ENCODE data around the gene SPTSSA.

DNA sequence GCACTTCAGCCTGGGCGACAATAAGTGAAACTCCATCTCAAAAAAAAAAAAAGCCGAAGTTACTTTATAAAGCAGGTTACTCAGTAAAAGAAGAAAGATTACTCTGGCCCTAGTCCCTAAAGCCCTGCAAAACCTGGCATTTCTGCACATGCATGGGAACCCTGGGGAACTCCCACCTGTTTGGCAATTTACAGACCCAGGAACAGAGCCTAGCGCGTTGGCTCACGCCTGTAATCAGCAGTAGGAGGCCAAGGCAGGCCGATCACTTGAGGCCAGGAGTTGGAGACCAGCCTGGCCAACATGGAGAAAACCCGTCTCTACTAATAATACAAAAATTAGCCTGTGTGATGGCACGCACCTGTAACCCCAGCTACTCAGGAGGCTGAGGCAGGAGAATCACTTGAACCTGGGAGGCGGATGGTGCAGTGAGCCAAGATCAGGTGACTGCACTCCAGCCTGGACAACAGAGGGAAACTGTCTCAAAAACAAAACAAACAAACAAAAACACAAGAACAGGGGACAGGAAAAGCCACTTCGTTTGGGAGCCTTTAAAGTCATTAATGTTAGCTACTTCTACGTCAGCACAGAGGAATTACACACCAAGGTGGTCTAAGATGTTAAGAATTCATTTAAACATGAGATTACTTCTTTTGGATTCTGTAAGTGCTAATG is 34.1 kb upstream of the SPTSSA start:
- TF ChIP-seq, protein P1, sequence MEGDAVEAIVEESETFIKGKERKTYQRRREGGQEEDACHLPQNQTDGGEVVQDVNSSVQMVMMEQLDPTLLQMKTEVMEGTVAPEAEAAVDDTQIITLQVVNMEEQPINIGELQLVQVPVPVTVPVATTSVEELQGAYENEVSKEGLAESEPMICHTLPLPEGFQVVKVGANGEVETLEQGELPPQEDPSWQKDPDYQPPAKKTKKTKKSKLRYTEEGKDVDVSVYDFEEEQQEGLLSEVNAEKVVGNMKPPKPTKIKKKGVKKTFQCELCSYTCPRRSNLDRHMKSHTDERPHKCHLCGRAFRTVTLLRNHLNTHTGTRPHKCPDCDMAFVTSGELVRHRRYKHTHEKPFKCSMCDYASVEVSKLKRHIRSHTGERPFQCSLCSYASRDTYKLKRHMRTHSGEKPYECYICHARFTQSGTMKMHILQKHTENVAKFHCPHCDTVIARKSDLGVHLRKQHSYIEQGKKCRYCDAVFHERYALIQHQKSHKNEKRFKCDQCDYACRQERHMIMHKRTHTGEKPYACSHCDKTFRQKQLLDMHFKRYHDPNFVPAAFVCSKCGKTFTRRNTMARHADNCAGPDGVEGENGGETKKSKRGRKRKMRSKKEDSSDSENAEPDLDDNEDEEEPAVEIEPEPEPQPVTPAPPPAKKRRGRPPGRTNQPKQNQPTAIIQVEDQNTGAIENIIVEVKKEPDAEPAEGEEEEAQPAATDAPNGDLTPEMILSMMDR (conservative IDR thresholded peaks at IDR 0.05; ENCODE audit: low read depth in 2 of 2): no peak
- TF ChIP-seq STAT1 (IDR thresholded peaks at IDR 0.05; ENCODE audit: unreplicated experiment): no peak
- no peak for TF ChIP-seq JUNB (IDR thresholded peaks at IDR 0.05; ENCODE audit: unreplicated experiment)
- no peak for TF ChIP-seq EZH2 (IDR thresholded peaks at IDR 0.05; ENCODE audit: low read depth, unreplicated experiment)
- TF ChIP-seq REST (IDR thresholded peaks at IDR 0.05; ENCODE audit: unreplicated experiment): no peak

Measured in GM23338 (cell line).